Mesothelial cell of epicardium (in vitro differentiated cells): Measurements from ENCODE around the gene TMEM255A. TPM values are rescaled to one million over a fixed set of nuclear protein-coding genes. Genes with fewer than 3 reads are reported as not detected.

Source experiments
- DNase-seq, 2 experiments: peaks; one replicate each; pipeline ENCODE4 v3.0.0; 2021; ENCODE audit warnings: low spot score in 2 of 2; ENCODE audit not compliant: unreplicated experiment in 2 of 2
- H3K27ac Mint-ChIP-seq: 2 replicates; pipeline ENCODE4 v1.8.0; 2021; ENCODE audit warnings: mixed read lengths
- H3K27me3 Mint-ChIP-seq: 2 replicates; pipeline ENCODE4 v1.8.0; 2021; ENCODE audit warnings: low read depth, mixed read lengths
- H3K36me3 Mint-ChIP-seq: 2 replicates; pipeline ENCODE4 v1.8.0; 2021; ENCODE audit warnings: mixed read lengths
- H3K4me1 Mint-ChIP-seq: 2 replicates; pipeline ENCODE4 v1.8.0; 2021; ENCODE audit warnings: mixed read lengths
- H3K4me3 Mint-ChIP-seq: 2 replicates; pipeline ENCODE4 v1.8.0; 2021; ENCODE audit warnings: mild to moderate bottlenecking, moderate library complexity, mixed read lengths
- H3K9me3 Mint-ChIP-seq: 2 replicates; pipeline ENCODE4 v1.8.0; 2021; ENCODE audit warnings: mixed read lengths
- total RNA-seq: library from RNA; stranded (reverse); gene quantifications from 3 replicates; pipeline ENCODE4 v1.2.1, GENCODE V29; 2021
- TF ChIP-seq, protein P1 (sequence below): fragments of 200-600 bp; sonication (generic); IDR thresholded peaks from one replicate; pipeline ENCODE4 v1.5.0; 2021; ENCODE audit warnings: antibody characterized with exemption; ENCODE audit not compliant: unreplicated experiment

Gene TMEM255A
- total RNA-seq, 1 donor from 2014 or later, result 1.3 TPM

DNA sequence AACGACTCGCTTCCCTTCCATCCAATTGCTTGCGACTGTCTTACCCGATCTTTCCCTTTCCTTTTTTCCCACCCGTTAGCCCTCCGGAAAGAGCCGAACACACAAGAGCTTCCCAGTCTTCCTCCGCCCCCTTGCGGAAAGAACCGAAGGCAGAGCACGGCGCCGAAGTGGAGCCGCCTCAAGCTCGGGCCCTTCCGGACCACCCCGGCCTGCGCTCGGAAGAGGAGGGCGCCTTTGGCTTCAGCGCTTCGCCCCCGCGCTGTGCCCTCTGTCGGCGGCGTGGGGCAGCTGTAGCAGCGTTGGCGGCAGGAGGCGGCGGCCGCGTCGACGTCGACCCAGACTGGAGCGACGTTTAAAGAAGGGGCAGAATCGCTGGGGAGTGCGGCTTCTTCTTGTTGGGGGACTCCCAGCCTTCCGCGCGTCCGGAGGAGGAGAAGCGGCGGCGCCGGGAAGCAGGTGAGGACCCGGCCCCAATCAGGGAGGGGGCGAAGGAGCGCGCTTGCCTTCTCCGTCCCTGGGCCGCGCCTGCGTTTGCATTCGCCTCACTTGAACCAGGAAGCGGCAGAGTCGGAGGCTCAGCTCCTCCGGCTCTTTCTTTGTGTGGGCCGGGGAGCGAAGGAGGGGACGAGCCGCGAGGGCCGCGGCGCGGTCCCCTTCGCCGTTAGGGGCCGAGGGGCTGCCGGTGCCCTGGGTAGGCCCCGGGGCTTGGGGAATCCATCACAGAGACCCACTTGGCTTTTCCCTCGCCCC, 60.6 kb downstream of the TMEM255A start, which contains the start of gene ZBTB33:
TSS of gene ZBTB33 (plus strand) at position 291 of the 750 bp plus-strand sequence. CDS start 2,604 bp downstream, outside the sequence.
- peaks cover 18% of the 10 kb centered on the region for H3K27me3 Mint-ChIP-seq
- peaks cover 10% of the 10 kb centered on the region for H3K36me3 Mint-ChIP-seq
- DNase-seq, result peak; percentile 79 to 86
- peaks cover 21% of the 10 kb centered on the region for H3K9me3 Mint-ChIP-seq
- peaks cover 5% of the 10 kb centered on the region for H3K4me1 Mint-ChIP-seq
- peak within 1 kb of the TSS; percentile 99 for H3K27ac Mint-ChIP-seq
- TF ChIP-seq, protein P1, sequence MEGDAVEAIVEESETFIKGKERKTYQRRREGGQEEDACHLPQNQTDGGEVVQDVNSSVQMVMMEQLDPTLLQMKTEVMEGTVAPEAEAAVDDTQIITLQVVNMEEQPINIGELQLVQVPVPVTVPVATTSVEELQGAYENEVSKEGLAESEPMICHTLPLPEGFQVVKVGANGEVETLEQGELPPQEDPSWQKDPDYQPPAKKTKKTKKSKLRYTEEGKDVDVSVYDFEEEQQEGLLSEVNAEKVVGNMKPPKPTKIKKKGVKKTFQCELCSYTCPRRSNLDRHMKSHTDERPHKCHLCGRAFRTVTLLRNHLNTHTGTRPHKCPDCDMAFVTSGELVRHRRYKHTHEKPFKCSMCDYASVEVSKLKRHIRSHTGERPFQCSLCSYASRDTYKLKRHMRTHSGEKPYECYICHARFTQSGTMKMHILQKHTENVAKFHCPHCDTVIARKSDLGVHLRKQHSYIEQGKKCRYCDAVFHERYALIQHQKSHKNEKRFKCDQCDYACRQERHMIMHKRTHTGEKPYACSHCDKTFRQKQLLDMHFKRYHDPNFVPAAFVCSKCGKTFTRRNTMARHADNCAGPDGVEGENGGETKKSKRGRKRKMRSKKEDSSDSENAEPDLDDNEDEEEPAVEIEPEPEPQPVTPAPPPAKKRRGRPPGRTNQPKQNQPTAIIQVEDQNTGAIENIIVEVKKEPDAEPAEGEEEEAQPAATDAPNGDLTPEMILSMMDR, result peak; percentile 56
- peak within 1 kb of the TSS; percentile 90 for H3K4me3 Mint-ChIP-seq

DNA sequence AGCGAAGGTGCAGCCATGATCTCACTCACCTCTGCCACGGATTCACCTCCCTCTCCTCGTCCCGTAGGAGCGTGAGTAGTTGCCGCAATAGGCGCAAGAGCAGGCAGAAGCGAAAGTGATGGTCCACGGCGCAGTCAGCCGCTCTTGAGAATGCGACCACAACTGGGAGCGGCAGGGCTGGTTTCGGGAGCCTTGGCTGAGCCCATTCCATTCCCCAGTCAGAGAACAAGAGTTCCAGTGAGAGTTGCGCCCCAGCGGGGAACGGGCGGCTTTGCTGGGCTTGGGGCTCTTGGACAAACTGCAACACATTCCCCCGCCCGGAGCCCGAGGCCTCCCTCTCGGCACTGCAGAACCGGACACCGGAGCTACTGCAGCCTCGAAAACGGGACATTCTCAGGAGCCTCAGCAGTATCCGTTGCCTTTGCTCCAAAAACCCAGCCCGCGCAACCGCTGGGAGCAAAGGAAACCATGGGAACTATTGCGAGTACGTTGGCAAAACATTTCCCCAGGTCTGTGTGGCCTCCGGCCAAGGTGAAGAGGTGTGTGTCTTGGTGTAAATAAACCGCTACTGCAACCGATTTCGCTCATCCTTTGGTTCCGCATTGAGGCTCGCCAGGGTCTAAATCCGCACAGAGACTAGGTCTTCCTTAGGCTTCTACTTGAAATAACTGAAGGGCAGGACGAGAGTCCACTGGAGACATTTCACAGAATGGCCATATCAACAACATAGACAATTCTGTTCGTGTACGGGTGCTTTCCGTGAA, 66.3 kb downstream of the TMEM255A start:
- Mint-ChIP-seq H3K36me3 (no peaks in the 10 kb centered on the region), H3K4me3 (peak overlapping the region; percentile 77), H3K9me3 (peaks cover 8% of the 10 kb centered on the region), H3K4me1 (peaks cover 5% of the 10 kb centered on the region), H3K27ac (peak overlapping the region; percentile 88), H3K27me3 (peaks cover 18% of the 10 kb centered on the region)
- DNase-seq, result peak in 1 of 2 experiments; percentile 59
- TF ChIP-seq, protein P1, result no peak

DNA sequence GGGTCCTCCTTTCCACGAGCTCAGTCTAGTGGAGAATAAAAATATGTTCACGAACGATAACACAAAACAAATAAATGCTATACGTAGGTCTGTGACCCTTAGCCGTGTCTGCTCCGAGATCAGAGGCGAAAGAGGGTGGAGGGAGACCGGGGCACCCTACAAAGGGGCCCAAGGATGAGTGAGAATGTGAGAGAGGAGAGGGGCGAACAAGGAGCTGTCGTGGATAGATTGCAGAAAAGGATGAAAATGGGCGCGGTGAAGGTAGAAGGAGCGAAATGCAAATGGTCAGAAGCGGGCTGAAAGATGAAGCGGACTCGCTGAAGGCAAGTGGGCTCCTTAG, 66.9 kb downstream of the TMEM255A start:
- peaks cover 8% of the 10 kb centered on the region for H3K9me3 Mint-ChIP-seq
- H3K27ac Mint-ChIP-seq, result peak overlapping the region; percentile 88
- TF ChIP-seq, protein P1, result no peak
- no peak for DNase-seq
- H3K4me1 Mint-ChIP-seq, result peaks cover 5% of the 10 kb centered on the region
- H3K36me3 Mint-ChIP-seq, result no peaks in the 10 kb centered on the region
- H3K27me3 Mint-ChIP-seq, result peaks cover 18% of the 10 kb centered on the region
- peak overlapping the region; percentile 77 for H3K4me3 Mint-ChIP-seq

DNA sequence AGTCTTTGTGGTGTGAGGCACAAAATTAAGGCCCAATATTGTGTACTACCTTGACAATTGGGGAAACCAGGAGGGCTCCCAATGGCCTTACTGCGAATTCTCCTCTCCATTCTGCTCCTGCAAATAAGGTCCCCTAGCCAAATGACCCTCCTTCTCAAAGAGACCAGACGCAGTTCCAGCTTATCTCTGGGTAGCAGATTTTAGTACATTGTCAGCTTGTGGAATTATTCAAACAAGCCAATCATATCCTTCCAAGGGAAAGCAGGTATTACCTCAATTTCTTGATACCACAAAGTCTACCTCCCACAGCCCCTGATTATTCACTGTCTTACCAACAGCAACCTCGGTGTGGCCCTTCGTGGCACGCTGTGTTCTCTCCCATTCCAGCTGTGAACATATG, 68.4 kb downstream of the TMEM255A start:
- TF ChIP-seq, protein P1, result no peak
- Mint-ChIP-seq H3K4me3 (no peak overlapping the region), H3K27ac (no peak overlapping the region), H3K36me3 (no peaks in the 10 kb centered on the region), H3K27me3 (peaks cover 14% of the 10 kb centered on the region), H3K4me1 (peaks cover 5% of the 10 kb centered on the region), H3K9me3 (peaks cover 8% of the 10 kb centered on the region)
- DNase-seq, result no peak

DNA sequence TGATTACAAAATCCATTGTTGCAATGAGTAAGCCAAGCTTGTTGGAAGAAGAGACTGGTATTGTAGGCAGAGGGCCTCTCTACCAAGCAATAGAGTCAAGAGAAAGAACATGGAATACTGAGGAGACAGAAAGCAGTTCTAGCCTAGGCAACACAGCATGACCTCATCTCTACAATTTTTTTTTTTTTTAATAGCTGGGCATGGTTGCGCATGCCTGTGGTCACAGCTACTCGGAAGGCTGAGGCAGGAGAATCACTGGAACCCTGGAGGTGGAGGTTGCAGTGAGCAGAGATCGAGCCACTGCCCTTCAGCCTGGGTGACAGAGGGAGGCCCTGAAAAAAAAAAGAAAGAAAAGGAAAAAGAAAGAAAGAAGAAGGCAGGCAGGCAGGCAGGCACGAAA, 72.3 kb downstream of the TMEM255A start:
- H3K4me3 Mint-ChIP-seq, result no peak overlapping the region
- TF ChIP-seq, protein P1, result no peak
- no peaks in the 10 kb centered on the region for H3K9me3 Mint-ChIP-seq

More for the DNA sequence above, 72.3 kb downstream of the TMEM255A start:
- no peaks in the 10 kb centered on the region for H3K36me3 Mint-ChIP-seq
- no peak overlapping the region for H3K27ac Mint-ChIP-seq
- DNase-seq, result no peak
- no peaks in the 10 kb centered on the region for H3K27me3 Mint-ChIP-seq
- H3K4me1 Mint-ChIP-seq, result peaks cover 2% of the 10 kb centered on the region
